Effector CD8-positive, alpha-beta T cell (primary cell): ENCODE results near the gene NTRK1.

ENCODE experiments used
- DNase-seq: peaks from one replicate; lab custom pipeline; 2025; lab: John Stamatoyannopoulos, UW

NTRK1 gene

DNA sequence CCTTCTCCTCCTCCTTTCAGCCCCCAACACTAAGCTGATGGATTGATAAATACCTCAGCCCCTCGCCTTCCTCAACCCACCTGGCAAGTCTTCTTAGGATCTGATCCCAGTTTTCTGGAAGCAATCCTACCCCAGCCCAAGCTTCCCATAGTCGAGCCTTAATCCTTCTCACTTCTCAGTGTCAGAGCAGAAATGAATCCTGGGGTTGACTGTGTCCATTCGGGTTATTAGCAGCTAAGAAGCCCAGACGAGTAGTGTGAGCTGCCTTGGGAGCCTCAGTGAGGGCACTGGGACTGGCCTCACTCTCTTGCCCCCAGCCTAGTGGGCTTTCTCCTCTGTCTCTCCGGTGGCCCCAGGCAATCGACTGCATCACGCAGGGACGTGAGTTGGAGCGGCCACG lies 20.4 kb downstream of the NTRK1 start:
- no peak for DNase-seq

DNA sequence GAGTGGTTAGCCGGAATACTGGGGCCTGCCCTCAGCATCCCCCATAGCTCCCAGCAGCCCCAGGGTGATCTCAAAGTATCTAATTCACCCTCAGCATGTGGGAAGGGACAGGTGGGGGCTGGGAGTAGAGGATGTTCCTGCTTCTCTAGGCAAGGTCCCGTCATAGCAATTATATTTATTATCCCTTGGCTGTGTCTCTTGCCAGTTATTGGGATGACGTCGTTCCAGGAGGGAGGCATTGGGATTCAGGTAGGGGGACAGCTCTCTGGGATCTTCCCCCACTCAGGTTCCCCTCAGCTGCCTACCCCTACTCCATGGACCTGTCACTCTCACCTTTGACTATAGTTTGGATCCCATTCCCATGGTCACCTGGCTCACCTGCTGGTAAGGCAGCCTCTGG lies 21.0 kb downstream of the NTRK1 start:
- DNase-seq = no peak

DNA sequence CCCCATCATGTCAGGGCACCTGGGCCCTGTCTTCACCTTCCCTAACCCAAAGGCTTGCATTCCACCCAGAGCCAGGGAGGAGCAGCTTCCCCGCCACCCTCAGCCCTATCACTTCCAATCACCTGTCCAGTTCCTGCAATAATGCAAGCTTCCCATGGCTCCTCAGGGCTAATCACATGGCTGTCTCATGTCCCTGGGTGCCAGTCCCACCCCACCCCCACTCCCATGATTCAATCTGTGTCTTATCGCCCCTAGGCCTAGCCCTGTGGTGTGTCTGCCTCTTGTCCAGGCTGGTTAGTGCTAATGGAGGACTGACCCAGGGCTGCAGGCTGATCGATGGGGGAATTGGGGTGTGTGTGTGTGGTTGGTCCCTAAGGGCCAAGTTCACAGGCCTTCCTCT lies 21.9 kb downstream of the NTRK1 start:
- DNase-seq = no peak

DNA sequence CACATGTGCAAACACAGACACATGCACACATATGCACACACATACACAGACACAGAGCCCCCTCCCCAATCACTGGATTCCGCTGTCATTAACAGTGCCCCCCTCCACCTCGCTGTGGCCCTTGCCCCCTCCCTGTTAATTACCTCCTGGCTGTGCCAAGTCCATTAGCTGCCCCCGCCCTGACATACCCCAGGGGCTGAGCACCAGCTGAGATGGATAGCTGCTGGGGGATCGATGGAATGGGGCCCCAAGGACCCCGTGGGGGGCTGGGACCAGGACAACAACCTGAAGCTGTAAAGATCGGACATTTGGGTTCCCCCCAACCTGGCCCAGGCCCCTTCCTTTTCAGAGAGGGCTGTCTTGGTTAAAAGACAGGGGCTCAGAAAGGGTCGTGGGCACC lies 23.3 kb downstream of the NTRK1 start:
- DNase-seq = no peak

DNA sequence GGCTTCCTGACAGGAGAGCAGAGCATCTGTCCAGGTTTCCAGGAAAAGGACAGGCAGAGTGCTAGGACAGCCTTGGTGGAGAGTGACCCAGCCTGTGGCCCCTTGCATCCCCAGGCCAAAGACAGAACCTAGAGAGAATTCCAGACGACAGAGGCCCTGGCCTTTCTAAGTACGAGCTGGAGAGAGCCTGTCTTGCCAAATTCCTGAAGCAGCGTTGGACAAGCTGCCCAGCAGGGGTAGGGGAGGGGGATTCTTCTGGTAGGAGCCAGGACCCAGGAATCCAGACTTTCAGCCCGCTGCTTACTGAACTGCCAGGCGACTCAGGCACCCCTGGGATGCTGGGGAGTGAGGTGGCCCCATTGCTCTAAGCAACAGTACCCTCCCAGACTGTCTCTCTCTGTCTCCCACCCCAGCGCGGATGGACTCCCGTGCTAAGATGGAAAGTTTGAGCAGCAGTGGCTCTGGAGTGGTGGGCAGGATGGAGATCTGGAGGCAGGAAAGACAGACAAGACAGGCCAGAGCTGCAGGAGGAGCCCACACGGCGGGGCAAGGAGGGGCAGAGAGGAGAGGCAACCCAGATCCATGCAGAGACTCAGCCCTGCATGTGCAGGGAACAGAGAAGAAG lies 24.0 kb downstream of the NTRK1 start:
- no peak for DNase-seq

DNA sequence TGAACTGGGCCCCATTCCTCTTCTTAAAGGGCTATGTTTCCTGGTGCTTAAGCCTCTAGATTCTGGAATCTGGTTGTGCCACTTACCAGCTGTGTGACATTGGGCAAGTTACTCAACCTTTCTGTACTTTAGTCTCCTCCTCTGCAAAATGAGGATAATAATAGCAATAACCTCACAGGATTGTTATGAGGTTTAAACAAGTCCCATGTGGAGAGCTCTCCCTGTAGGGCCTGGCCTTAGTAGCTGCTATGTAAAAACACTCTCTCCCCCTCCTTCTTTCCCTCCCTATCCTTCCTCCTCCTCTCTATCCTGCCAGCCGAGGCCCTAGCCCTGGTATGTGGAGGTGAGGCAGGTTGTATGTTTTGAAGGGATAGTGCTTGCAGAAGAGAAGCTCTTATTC lies 24.6 kb downstream of the NTRK1 start:
- no peak for DNase-seq

DNA sequence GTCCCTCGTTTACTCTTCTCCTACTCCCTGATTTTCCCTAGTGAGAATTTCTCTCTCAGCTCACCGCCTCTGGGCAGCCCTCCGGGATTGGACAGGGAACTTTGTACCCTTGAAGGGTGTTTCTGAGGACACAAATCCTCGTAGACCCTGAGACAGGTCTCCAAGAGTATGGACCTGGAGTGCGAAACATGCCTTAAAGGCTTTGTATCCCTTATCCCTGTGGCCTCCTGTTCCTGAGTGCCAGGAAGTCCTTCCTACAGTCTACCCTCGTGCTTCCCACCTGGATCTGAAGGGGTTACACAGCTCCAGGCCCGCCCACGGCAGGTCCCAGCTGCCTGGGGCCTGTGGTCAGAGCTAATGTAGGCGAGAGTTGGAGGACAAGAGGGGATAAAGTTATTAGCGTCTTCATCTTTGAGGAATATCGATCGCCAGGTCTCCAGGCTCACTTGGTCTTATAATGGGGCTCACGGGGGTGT lies 25.3 kb downstream of the NTRK1 start:
- no peak for DNase-seq

DNA sequence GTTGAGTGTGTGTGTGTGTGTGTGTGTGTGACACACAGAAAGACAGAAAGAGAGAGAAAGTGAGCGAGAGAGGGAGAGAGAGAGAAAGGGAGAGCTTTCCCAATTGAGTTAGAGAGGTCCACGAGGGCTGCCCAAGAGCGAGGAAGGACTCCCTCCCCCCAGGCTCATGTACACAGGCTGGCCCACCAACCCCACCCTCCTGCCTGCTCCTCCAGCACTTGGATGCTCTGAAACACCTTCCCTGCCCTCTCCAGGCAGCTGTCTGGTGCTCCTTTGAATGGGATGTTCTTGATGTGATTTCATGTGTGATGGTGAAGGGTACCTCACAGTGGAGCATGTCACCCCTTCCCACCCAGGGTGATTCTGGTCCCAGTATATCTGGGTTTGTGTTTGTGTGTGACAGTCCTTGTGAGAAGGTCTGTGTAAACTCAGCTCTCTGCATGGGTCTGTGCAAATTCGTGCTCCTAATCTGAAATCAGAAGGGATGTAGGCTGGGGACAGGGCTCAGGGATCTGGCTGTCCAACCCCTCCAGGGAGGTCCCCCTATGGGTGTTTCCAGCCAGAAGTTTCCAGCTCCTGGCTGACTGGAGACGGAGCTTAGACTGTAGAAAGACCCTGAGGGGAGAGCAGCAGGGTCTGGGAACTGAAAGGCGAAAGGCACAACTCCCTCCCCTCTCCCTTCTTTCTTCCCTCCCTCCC lies 26.1 kb downstream of the NTRK1 start:
- DNase-seq = no peak

DNA sequence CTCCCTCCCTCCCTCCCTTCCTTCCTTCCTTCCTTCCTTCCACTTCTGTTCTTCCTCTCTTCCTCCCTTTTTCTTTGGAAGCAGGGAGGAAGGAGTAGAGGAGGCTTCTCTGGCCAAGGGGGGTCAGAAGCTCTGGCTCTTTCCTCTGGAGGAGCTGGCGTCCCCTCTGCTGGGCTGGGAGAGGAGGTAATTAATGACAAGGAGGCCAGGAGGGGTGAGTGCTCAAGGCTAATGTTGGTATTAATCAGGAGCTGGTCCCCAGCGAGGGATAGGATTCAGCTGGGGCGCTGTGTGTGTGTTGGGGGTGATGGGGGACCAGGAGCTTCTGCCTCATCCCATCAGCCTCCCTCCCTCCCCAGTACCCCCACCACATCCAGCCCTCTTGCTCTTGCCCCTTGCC lies 26.7 kb downstream of the NTRK1 start:
- no peak for DNase-seq

DNA sequence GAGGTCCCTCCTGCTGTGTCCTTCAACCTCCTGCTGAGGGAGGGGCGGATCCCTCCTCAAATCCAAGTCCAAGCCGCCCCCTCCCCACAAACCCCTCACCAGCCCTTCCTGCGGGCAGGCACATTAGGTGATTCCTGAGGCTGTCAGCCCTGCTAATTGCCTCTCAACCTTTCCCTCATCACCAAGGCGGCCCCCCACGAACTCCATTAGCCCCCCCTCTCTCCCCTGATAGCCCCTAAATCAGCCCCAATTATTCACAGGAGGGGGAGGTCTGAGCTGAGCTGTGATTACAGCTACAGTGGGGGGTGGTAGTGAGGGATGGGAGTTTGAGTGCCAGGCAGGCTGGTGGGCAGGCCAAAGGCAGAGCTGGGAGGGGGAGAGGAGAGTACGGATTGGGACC lies 27.1 kb downstream of the NTRK1 start:
- DNase-seq = no peak

DNA sequence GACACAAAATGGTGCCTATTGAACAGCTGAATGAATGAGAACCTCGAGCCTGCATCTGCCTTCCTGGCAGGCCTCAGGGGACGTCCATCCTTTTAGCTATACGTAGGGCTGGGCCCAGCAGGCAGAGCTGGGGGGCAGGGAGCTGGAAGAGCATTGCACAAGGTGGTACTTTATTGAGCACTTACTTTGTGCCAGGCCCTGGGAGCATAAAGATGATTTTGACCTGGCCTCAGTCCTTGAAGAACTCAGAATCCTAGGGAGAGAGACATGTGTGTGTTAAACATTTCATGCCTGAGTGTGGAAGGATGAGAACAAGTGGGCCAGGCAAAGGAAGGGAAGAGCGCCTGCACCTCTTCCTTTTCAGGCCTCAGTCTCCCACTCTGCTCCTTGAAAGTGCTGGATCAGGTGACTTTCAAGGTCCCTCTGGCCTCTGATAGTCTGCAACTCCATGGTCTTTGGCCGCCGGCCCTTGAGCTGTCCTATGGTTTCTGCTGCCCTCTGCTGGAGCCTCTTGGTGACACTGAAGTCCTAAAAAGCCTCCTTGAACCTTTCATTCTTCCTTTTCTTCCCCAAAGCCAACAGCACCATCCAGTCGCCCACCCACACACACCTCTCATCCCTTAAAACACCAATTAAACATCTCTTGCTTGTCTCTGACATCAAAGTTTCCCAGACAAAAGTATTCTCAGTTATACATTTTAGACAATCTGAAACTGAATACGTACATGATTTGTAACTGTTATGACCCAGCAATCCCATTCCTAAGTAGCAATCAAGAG lies 29.3 kb downstream of the NTRK1 start:
- DNase-seq = peak; percentile 27

DNA sequence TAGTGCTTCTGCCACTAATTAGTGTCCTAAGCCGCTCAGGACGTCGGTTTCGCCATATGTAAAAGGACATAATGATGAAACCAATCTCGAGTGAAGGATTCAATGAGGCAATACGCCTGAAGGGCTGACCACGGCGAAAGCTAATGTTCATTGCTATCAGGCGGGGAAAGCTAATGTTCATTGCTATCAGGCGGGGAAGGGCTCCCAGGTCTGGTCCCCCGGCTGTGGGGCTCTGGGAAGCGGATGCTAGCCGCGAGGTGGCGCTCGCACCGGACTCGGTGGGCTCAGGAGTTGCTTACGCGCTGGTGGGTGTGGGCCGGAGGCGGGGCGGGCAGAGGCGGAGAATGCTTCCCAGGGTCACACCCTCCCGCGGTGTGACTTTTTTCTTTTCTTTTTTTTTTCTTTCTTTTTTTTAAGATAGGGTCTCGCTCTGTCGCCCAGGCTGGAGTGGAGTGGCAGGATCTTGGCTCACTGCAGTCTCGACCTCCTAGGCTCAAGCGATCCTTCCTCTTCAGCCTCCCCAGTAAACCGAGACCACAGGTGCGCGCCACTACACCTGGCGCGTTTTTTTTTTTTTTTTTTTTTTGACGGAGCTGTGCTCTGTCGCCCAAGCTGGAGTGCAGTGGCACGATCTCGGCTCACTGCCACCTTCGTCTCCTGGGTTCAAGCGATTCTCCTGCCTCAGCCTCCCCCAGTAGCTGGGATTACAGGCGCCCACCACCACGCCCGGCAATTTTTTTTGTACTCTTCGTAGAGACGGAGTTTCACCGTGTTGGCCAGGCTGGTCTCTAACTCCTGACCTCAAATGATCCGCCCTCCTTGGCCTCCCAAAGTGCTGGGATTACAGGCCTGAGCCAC lies 31.8 kb downstream of the NTRK1 start:
- DNase-seq = peak; percentile 79

DNA sequence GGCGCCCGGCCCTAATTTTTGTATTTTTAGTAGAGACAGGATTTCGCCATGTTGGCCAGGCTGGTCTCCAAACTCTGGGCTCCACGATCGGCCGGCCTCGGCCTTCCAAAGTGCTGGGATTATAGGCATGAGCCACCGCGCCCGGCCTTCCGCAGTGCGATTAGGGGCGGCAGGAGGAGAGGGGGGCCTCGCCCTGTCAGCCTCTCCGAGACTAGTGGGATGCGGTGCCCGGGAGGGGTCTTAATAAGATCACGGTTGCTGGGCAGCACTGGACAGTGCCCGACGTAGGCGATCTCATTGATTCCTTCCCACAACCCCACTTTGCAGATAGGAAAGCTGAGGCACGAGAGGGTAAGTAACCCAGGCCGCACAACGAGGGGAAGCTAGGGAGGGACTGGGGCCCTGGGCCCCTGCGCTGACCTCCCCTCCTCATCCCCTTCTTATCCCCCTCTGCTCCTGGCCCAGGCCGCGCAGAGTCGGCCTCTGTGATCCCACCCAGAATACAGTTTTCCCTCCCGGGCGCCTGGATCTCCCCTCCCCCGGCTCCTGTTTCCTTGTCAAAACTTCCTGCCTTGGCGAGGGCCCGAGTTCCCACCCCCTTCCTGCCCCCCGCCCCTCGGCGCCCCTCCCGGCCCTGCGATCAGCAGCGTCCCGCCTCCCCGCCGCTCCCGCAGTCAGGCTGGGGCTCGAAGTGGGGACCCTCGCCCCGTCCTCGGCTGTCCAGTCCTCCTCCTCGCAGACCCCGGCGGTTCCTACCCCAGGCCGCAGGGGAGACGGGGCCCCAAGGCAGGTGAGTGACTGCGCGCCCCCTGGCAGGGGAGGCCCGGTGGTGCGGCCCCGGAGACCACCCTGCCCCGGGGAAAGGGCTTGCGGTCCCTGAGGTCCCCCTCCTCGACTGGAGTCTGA lies 32.6 kb downstream of the NTRK1 start, which contains the start of gene PEAR1:
Gene PEAR1, plus strand, starts transcription at position 671 of the 906 bp plus-strand sequence. CDS start 10,209 bp downstream, outside the sequence.
- no peak for DNase-seq

DNA sequence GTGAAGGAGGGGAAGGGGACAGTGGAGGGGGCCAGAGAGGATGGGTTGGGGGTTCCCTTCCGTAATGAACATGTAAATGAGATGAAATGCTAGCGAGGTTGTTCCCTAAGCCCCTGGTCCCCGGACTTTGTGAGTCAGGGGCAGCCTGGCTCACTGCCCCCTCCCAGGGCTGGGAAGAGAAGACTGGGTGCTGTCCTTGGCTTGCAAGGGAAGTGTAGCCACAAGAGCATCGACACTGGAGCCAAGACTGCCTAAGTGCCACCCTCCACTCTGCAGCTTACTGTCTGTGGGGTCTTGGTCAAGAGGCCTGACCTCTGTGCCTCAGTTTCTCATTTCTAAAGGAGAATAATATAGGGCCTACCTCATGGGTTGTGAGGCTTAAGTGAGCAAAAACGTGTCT lies 33.3 kb downstream of the NTRK1 start:
- no peak for DNase-seq

DNA sequence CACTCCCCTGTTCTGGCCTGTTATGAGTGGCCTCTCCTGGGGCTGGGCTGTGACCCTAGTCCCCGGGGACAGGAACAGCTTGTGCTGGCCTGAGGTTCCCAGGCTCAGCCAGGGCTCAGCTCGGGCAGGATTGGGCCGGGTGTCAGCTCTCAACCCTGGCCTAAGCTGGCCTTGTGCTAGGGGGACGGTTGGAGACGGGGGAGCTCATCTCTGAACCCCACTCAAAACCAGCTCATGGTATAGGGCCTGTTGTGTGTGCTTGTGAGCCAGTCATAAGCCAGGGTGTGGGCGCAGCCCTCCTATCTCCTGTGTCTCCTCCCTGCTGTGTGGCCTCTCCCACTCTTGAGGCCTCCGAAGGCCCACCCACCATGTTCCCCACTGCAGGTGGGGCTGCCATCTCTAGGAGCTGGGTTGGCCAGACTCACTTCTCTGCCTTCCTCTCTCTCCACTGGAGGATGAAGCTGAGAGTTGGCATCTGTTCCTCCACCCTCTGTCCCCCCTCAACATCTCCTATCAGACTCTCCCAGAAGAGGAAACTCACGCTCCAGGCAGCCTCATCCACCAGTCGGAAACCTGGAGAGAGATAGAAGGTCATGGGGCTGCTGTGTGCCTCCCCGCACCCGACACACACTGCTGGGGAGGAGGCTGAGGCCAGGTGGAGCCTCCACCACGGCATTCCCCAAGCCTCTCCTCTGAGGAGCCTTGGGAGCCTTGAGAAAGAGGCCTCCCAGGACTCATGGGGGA lies 34.2 kb downstream of the NTRK1 start:
- DNase-seq = no peak

DNA sequence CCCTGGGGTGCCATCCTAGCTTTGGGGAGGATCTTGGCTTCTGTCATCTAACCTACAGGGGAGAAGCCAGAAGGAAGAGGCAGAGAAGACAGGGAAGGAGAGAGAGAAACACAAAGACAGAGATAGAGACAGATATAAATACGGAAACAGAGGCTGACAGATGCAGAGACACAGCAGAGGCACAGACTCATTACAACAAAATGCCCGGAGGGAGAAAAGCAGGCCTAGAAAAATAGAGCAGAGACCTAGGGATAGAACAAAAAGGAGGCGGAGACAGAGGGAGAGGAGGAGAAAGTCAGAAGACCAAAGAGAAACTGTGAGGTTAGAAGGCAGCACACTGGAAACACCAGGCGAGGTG lies 34.8 kb downstream of the NTRK1 start:
- no peak for DNase-seq

DNA sequence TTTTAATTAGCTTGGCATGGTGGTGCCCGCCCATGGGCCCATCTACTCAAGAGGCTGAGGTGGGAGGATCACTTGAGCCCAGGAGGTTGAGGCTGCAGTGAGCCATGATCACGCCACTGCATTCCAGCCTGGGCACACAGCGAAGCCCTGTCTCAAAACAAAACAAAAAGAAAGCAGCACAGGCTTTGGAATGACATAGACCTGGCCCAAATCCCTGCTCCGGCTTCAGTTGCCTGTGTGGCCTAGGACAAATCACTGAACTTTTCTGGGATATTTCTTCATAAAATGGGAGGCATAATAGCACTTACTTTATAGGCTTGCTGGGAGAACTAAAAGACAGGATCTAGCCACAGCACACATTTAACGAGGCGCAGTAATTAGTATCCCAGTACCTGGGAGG lies 35.3 kb downstream of the NTRK1 start:
- DNase-seq = no peak

DNA sequence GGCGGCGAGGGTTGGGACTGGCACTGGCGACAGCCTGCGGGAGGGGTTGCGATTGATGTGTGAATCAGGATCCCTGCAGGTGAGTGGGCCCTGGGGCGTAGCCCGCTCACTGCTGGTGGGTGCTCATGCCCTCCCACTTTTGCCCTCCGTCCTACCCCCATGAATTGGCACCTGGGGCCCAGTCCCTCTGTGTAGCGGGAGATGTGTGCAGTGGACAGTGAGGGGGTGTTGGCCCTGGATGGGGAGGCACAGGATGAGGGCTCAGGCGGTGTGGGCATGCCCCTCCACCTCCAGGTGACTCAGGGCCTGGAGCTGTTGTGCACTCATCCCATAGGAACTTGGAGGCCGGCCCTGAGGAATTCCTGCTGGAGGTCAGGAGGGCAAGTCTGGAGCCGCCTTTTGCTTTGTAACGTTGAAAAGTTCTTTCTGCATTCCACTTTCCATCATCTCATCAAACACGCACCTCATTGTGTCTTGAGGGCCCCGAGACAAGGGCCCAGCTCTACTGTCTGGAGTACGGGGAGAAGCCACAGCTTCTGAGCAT lies 35.9 kb downstream of the NTRK1 start:
- DNase-seq = no peak

DNA sequence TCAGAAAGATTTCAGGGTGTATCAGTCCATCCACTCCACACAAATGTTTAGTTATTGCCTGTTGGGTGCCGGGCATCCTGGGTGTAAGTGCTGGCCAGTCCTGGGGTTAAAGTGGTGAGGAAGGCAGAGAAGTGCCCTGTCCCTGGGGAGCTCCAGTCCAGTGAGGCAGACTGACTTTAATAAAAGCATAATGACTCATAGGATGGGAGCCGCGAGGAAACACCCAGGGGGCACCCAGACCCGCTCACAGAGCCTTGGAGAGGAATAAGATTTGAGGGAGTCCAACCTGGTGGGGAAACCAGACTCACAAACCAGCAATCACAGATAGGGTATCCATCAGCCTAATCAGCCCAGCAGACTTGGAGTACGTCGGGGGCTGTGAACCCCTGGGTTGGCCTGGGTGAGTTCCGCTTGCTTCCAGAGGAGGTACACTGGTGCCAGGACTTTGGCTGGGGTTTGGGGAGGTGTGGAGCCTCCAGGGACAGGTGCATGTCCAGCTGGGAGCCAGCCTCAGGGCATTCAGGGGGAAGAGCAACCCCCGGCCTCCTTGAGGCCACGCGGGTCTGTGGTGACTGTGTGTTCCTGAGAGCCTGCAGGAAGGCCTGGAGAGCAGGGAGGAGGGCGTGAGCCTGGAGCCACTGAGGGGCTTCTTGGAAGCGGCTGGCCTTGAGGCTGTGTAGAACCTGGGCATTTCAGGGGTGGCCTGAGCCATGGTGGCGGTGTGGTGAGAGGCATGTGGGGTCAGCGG lies 36.6 kb downstream of the NTRK1 start:
- no peak for DNase-seq
